ENCODE measurements around the gene HSPA2.
"Not testable (repeated sequence)": the region's sequence is repeated elsewhere in the genome, so short reads cannot be mapped to it uniquely, and the experiment has no call there.

HSPA2 gene

GRCh38 chr14:64515053-64515452 lies 25.5 kb upstream of the HSPA2 start:
- Histone ChIP-seq H3K9me2 (ENCODE audit: low read depth, low read length) (no peaks in the 10 kb centered on the region), H3K4me3 (ENCODE audit: low read depth, low read length, poor library complexity, severe bottlenecking) (no peak overlapping the region), H3K36me3 (ENCODE audit: insufficient read depth, low read length) (peaks cover 15% of the 10 kb centered on the region; the same call in 1 of the 2 replicates), H3K79me2 (ENCODE audit: insufficient read depth, low read length) (peaks cover 95% of the 10 kb centered on the region), H3K27me3 (ENCODE audit: insufficient read depth, low read length) (no peaks in the 10 kb centered on the region), H4K20me1 (ENCODE audit: insufficient read depth, low read length) (no peaks in the 10 kb centered on the region), H3K4me2 (ENCODE audit: low read length) (no peak overlapping the region), H3K9ac (ENCODE audit: low read length) (no peak overlapping the region), H3K27ac (ENCODE audit: low read depth, low read length, poor library complexity, severe bottlenecking) (no peak overlapping the region), H3K4me1 (ENCODE audit: insufficient read depth, low read length, severe bottlenecking) (peaks cover 15% of the 10 kb centered on the region), H3K9me3 (ENCODE audit: low read length) (no peaks in the 10 kb centered on the region), H3F3A (ENCODE audit: insufficient read depth, low read length) (peaks cover 7% of the 10 kb centered on the region; the same call in 1 of the 2 replicates), H2AFZ (ENCODE audit: low read length) (no peak overlapping the region)
- no peak for TF ChIP-seq EZH2 (IDR thresholded peaks at IDR 0.05; ENCODE audit: borderline replicate concordance, low read length)
- TF ChIP-seq, protein P1, sequence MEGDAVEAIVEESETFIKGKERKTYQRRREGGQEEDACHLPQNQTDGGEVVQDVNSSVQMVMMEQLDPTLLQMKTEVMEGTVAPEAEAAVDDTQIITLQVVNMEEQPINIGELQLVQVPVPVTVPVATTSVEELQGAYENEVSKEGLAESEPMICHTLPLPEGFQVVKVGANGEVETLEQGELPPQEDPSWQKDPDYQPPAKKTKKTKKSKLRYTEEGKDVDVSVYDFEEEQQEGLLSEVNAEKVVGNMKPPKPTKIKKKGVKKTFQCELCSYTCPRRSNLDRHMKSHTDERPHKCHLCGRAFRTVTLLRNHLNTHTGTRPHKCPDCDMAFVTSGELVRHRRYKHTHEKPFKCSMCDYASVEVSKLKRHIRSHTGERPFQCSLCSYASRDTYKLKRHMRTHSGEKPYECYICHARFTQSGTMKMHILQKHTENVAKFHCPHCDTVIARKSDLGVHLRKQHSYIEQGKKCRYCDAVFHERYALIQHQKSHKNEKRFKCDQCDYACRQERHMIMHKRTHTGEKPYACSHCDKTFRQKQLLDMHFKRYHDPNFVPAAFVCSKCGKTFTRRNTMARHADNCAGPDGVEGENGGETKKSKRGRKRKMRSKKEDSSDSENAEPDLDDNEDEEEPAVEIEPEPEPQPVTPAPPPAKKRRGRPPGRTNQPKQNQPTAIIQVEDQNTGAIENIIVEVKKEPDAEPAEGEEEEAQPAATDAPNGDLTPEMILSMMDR (IDR thresholded peaks at IDR 0.05; ENCODE audit: low read length), result no peak

DNA sequence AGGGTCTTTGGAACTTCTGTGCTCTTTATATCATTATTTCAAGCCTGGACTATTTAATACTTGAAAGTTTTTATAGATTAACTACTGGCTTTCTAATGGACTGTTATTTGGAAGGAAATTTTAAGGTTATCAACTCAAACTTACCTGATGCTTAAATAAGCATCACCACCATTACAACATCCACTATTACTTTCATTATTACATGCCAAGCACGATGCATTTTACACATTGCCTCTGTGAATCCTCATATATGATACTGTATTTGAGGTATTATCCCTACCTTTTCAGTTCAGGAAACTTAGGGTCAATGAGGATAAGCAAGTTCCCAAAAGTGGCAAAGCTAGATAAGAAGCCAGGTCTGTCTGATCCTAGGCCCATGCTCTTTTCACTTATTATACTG lies 23.6 kb upstream of the HSPA2 start:
- Histone ChIP-seq H3K4me2 (ENCODE audit: low read length) (no peak overlapping the region), H3K9me3 (ENCODE audit: low read length) (no peaks in the 10 kb centered on the region)

DNA sequence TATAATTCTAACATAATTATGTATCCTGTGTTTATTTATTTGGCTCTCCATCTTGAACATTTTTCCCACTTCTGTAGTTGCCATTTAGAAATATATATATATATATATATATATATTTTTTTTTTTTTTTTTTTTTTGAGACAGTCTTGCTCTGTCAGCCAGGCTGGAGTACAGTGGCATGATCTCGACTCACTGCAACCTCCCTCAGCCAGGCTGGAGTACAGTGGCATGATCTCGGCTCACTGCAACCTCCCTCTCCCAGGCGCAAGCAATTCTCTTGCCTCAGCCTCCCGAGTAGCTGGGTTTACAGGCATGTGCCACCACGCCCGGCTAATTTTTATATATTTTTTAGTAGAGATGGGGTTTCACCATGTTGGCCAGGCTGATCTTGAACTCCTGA lies 22.9 kb upstream of the HSPA2 start:
- not testable (repeated sequence) for H3K4me3 ChIP-seq (ENCODE audit: low read depth, low read length, poor library complexity, severe bottlenecking); H3K27ac ChIP-seq (ENCODE audit: low read depth, low read length, poor library complexity, severe bottlenecking); H3K27me3 ChIP-seq (ENCODE audit: insufficient read depth, low read length); H3K9me2 ChIP-seq (ENCODE audit: low read depth, low read length); H3K9me3 ChIP-seq (ENCODE audit: low read length); H2AFZ ChIP-seq (ENCODE audit: low read length); H4K20me1 ChIP-seq (ENCODE audit: insufficient read depth, low read length); H3K9ac ChIP-seq (ENCODE audit: low read length); H3F3A ChIP-seq (ENCODE audit: insufficient read depth, low read length); H3K4me1 ChIP-seq (ENCODE audit: insufficient read depth, low read length, severe bottlenecking); H3K4me2 ChIP-seq (ENCODE audit: low read length)
- H3K36me3 ChIP-seq (ENCODE audit: insufficient read depth, low read length), result peaks cover 24% of the 10 kb centered on the region
- H3K79me2 ChIP-seq (ENCODE audit: insufficient read depth, low read length), result peaks cover 74% of the 10 kb centered on the region

More for the DNA sequence above, 23.6 kb upstream of the HSPA2 start:
- H3K27me3 ChIP-seq (ENCODE audit: insufficient read depth, low read length), result no peaks in the 10 kb centered on the region
- no peak overlapping the region for H3K27ac ChIP-seq (ENCODE audit: low read depth, low read length, poor library complexity, severe bottlenecking)
- H3K9ac ChIP-seq (ENCODE audit: low read length), result no peak overlapping the region
- no peaks in the 10 kb centered on the region for H3K4me1 ChIP-seq (ENCODE audit: insufficient read depth, low read length, severe bottlenecking)
- no peaks in the 10 kb centered on the region for H3F3A ChIP-seq (ENCODE audit: insufficient read depth, low read length)
- H3K36me3 ChIP-seq (ENCODE audit: insufficient read depth, low read length), result peaks cover 20% of the 10 kb centered on the region
- no peaks in the 10 kb centered on the region for H4K20me1 ChIP-seq (ENCODE audit: insufficient read depth, low read length)
- H2AFZ ChIP-seq (ENCODE audit: low read length), result no peak overlapping the region
- H3K9me2 ChIP-seq (ENCODE audit: low read depth, low read length), result no peaks in the 10 kb centered on the region
- H3K4me3 ChIP-seq (ENCODE audit: low read depth, low read length, poor library complexity, severe bottlenecking), result no peak overlapping the region
- no peak for TF ChIP-seq EZH2 (IDR thresholded peaks at IDR 0.05; ENCODE audit: borderline replicate concordance, low read length)
- TF ChIP-seq, protein P1 (IDR thresholded peaks at IDR 0.05; ENCODE audit: low read length), result no peak
- H3K79me2 ChIP-seq (ENCODE audit: insufficient read depth, low read length), result peaks cover 81% of the 10 kb centered on the region

GRCh38 chr14:64518229-64518628 lies 22.3 kb upstream of the HSPA2 start:
- peaks cover 24% of the 10 kb centered on the region for H3K36me3 ChIP-seq (ENCODE audit: insufficient read depth, low read length)
- no peaks in the 10 kb centered on the region for H3K4me1 ChIP-seq (ENCODE audit: insufficient read depth, low read length, severe bottlenecking)
- no peaks in the 10 kb centered on the region for H3F3A ChIP-seq (ENCODE audit: insufficient read depth, low read length)
- H3K27ac ChIP-seq (ENCODE audit: low read depth, low read length, poor library complexity, severe bottlenecking), result no peak overlapping the region
- H3K9me3 ChIP-seq (ENCODE audit: low read length), result no peaks in the 10 kb centered on the region
- TF ChIP-seq, protein P1 (IDR thresholded peaks at IDR 0.05; ENCODE audit: low read length), result no peak
- no peak for TF ChIP-seq EZH2 (IDR thresholded peaks at IDR 0.05; ENCODE audit: borderline replicate concordance, low read length)
- peaks cover 68% of the 10 kb centered on the region for H3K79me2 ChIP-seq (ENCODE audit: insufficient read depth, low read length)
- no peak overlapping the region for H2AFZ ChIP-seq (ENCODE audit: low read length)
- no peaks in the 10 kb centered on the region for H4K20me1 ChIP-seq (ENCODE audit: insufficient read depth, low read length)
- no peak overlapping the region for H3K4me3 ChIP-seq (ENCODE audit: low read depth, low read length, poor library complexity, severe bottlenecking)
- H3K27me3 ChIP-seq (ENCODE audit: insufficient read depth, low read length), result no peaks in the 10 kb centered on the region
- H3K9me2 ChIP-seq (ENCODE audit: low read depth, low read length), result no peaks in the 10 kb centered on the region
- H3K4me2 ChIP-seq (ENCODE audit: low read length), result no peak overlapping the region
- no peak overlapping the region for H3K9ac ChIP-seq (ENCODE audit: low read length)
